ENCODE results near the gene FTH1.

DNA sequence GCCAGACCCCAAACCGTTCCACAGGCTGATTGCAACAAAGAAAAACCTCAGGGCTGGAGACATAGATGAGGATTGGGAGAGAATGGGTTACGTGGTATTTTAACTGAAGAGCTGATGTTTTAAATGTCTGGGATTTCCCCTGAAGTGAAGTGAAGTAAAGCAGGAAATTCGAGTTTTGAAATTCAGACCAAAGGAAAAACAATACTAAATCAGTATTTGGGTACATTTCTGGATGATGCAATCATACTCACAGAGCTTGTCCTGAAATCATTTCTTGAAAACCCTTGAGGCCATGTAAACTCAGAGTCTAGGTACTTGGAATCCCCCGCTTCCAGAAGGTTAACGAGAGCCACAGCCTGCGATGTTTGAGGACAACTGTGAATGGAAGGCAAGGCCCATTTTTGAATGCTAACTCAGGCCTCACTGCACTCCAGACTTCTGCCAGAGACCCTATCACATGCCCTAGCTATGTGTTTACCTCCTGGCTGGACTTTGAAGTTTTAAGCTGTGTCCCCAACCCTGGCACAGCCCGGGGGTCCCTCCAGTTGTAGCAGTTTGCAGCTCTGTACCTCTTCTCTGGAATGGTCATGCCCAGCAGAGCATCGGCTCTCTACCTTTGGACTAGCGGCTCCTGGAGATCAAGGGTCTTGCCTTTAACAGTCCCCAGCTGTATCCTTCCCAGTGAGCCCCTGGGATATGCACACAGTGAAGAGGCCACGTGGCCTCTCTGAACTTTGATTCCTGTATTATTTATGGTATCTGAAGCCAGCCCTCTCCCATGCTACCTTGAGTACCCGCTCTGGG lies 5.4 kb upstream of the FTH1 start:
- no peak for TF ChIP-seq NFRKB (IDR thresholded peaks at IDR 0.05)
- no peak for TF ChIP-seq FOXM1 (IDR thresholded peaks at IDR 0.05; ENCODE audit: borderline replicate concordance)
- TF ChIP-seq SP1 (IDR thresholded peaks at IDR 0.05), result no peak
- no peak for TF ChIP-seq ZNF384 (IDR thresholded peaks at IDR 0.05)
- TF ChIP-seq FOXK2 (IDR thresholded peaks at IDR 0.05), result no peak
- TF ChIP-seq ELF4 (IDR thresholded peaks at IDR 0.05), result no peak
- no peak for TF ChIP-seq FOXA1 (IDR thresholded peaks at IDR 0.05)
- no peak for TF ChIP-seq CTBP1 (IDR thresholded peaks at IDR 0.05; ENCODE audit: borderline replicate concordance)
- no peak for TF ChIP-seq ARNT (IDR thresholded peaks at IDR 0.05)
- no peak for TF ChIP-seq BHLHE40 (IDR thresholded peaks at IDR 0.05; ENCODE audit: borderline replicate concordance)
- no peak for TF ChIP-seq L3MBTL2 (conservative IDR thresholded peaks at IDR 0.05)
- TF ChIP-seq TARDBP (IDR thresholded peaks at IDR 0.05), result no peak
- TF ChIP-seq SUZ12 (IDR thresholded peaks at IDR 0.05), result no peak

All from HEK293T (cell line).